ENCODE measurements around the gene MOBP.
"Not testable (repeated sequence)": the region's sequence is repeated elsewhere in the genome, so short reads cannot be mapped to it uniquely, and the experiment has no call there.

The MOBP gene

DNA sequence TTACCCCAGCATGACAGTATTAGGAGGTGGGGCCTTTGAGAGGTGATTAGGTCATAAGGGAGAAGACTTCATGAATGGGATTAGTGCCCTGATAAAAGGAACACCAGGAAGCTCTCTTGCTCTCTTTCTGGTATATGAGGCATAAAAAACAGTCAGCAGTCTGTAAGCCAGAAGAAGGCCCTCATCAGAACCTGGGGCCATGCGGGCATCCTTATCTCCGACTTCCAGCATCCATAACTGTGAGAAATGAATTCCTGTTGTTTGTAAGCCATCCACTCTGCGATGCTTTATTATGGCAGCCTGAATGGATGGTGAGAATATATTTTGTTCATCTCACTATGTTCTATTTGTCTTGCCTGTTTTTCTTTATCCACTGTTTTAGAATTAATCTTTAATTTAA lies 17.7 kb upstream of the MOBP start:
- DNase-seq, result no peak
- no peaks in the 10 kb centered on the region for H3K9me3 ChIP-seq (ENCODE audit: control insufficient read depth, low read length)
- no peak overlapping the region for H3K27ac ChIP-seq (ENCODE audit: insufficient read depth, low read length, poor library complexity, severe bottlenecking)
- no peaks in the 10 kb centered on the region for H3K4me1 ChIP-seq (ENCODE audit: control insufficient read depth, insufficient read depth, low read length, poor library complexity, severe bottlenecking)
- H3K27me3 ChIP-seq (replicated peaks; ENCODE audit: control insufficient read depth, insufficient read depth, low read length, poor library complexity, severe bottlenecking), result no peaks in the 10 kb centered on the region
- H3K4me3 ChIP-seq (ENCODE audit: insufficient read depth, low read depth, low read length, poor library complexity, severe bottlenecking), result no peak overlapping the region
- no peaks in the 10 kb centered on the region for H3K36me3 ChIP-seq (ENCODE audit: control insufficient read depth, insufficient read depth, low read length)

DNA sequence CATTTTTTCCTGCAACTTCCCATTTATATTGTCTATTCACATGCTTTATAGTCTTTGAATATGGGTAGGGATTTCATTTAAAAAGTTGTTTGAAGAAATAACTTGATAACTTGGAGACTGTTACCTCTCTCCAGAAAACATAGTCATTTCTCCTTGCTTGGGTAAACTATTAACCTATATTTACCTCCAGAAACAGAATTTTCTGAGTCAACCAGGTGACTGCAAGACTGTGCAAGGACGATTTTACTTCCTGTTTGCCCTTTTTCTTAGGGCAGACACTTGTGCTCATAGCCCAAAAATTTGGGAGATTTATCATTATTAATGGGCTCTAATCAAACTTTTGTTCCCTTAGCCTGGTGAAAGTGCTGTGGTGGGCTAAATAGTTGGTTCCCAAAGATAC lies 14.3 kb upstream of the MOBP start:
- H3K4me1 ChIP-seq (ENCODE audit: control insufficient read depth, insufficient read depth, low read length, poor library complexity, severe bottlenecking), result no peaks in the 10 kb centered on the region
- no peaks in the 10 kb centered on the region for H3K9me3 ChIP-seq (ENCODE audit: control insufficient read depth, low read length)
- H3K27me3 ChIP-seq (replicated peaks; ENCODE audit: control insufficient read depth, insufficient read depth, low read length, poor library complexity, severe bottlenecking), result no peaks in the 10 kb centered on the region
- no peak overlapping the region for H3K4me3 ChIP-seq (ENCODE audit: insufficient read depth, low read depth, low read length, poor library complexity, severe bottlenecking)
- H3K36me3 ChIP-seq (ENCODE audit: control insufficient read depth, insufficient read depth, low read length), result no peaks in the 10 kb centered on the region
- no peak overlapping the region for H3K27ac ChIP-seq (ENCODE audit: insufficient read depth, low read length, poor library complexity, severe bottlenecking)
- no peak for DNase-seq

DNA sequence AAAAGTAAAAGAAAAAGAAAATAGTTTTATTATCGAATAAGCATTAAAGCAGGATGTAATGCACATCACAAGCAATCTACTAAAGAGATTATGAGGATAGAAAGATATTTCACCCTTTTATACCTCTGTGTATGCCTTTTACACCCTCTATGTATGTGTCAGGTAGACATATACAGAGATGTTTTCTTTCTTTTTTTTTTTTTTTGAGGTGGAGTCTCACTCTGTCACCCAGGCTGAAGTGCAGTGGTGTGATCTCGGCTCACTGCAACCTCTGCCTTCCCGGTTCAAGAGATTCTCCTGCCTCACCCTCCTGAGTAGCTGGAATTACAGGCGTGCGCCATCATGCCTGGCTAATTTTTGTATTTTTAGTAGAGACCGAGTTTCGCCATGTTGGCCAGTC lies 13.6 kb upstream of the MOBP start:
- not testable (repeated sequence) for H3K4me3 ChIP-seq (ENCODE audit: insufficient read depth, low read depth, low read length, poor library complexity, severe bottlenecking); DNase-seq; H3K36me3 ChIP-seq (ENCODE audit: control insufficient read depth, insufficient read depth, low read length); H3K27me3 ChIP-seq (replicated peaks; ENCODE audit: control insufficient read depth, insufficient read depth, low read length, poor library complexity, severe bottlenecking); H3K27ac ChIP-seq (ENCODE audit: insufficient read depth, low read length, poor library complexity, severe bottlenecking); H3K9me3 ChIP-seq (ENCODE audit: control insufficient read depth, low read length); H3K4me1 ChIP-seq (ENCODE audit: control insufficient read depth, insufficient read depth, low read length, poor library complexity, severe bottlenecking)

DNA sequence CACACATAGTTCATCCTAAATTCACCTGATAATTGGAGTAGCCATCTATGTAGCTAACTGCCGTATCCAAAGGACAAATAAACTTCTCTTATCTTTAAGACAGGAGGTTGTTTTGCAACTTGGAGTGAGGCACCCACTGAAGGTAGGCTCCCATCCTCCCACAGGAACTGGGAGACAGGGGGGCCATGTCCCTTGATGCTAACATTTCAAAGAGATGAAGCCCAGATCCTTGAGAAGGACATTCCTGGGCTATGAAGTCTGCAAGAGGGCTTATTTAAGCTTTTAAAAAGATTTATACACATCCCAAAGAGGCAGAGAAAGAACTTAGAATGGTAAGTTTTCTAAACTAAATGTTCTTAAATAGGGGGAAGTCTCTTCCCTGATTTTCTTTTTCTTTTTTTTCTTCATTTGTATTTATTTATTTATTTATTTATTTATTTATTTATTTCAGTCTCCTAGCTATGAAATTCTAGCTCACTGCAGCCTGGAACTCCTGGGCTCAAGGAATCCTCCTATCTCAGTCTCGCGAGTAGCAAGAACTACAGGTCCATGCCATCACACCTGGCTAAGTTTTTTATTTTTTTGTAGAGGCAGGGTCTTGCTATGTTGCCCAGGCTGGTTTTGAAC lies 12.8 kb upstream of the MOBP start:
- H3K4me3 ChIP-seq (ENCODE audit: insufficient read depth, low read depth, low read length, poor library complexity, severe bottlenecking), result no peak overlapping the region
- H3K4me1 ChIP-seq (ENCODE audit: control insufficient read depth, insufficient read depth, low read length, poor library complexity, severe bottlenecking), result no peaks in the 10 kb centered on the region
- no peak for DNase-seq
- H3K27ac ChIP-seq (ENCODE audit: insufficient read depth, low read length, poor library complexity, severe bottlenecking), result no peak overlapping the region
- no peaks in the 10 kb centered on the region for H3K36me3 ChIP-seq (ENCODE audit: control insufficient read depth, insufficient read depth, low read length)
- no peaks in the 10 kb centered on the region for H3K27me3 ChIP-seq (replicated peaks; ENCODE audit: control insufficient read depth, insufficient read depth, low read length, poor library complexity, severe bottlenecking)
- H3K9me3 ChIP-seq (ENCODE audit: control insufficient read depth, low read length), result no peaks in the 10 kb centered on the region

DNA sequence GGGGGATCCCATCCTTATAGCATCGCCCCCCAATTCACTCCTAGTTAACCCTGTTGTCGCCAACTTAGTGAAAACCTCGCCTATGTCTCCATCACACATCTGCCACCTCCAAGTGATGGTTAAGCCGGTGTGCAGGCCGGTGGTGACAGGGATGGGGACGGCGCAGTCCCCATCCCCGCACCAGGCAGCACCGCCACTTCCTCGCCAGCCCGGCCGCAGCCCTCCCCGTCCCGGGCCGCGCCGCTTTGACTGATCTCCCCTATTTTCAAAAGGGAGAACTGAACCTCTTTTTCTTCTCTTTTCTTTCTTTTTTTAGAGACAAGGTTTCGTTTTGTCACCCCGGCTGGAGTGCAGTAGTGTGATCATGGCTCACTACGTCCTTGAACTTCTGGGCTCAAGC lies 11.3 kb upstream of the MOBP start:
- H3K4me1 ChIP-seq (ENCODE audit: control insufficient read depth, insufficient read depth, low read length, poor library complexity, severe bottlenecking), result no peaks in the 10 kb centered on the region
- no peaks in the 10 kb centered on the region for H3K9me3 ChIP-seq (ENCODE audit: control insufficient read depth, low read length)
- H3K4me3 ChIP-seq (ENCODE audit: insufficient read depth, low read depth, low read length, poor library complexity, severe bottlenecking), result no peak overlapping the region

DNA sequence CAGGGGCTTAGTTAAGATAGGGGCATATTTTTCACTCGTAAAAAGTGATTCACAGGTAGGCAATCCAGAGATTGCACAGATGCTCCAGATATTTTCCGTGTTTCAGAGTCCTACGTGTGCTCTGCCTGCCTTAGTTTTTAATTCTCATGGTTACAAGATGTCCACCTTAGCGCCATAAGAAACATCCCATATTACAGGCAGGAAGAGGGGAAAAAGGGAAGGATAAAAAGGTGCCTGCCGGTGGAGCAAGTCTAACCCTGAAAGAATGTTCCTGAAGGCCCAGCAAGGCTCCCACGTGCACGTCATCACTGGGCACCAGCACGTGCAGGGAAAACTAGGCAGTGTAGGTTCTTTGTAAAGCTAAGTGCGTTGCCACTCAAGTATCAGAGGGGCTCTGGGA lies 10.1 kb upstream of the MOBP start:
- no peaks in the 10 kb centered on the region for H3K27me3 ChIP-seq (replicated peaks; ENCODE audit: control insufficient read depth, insufficient read depth, low read length, poor library complexity, severe bottlenecking)
- no peak overlapping the region for H3K27ac ChIP-seq (ENCODE audit: insufficient read depth, low read length, poor library complexity, severe bottlenecking)
- no peak overlapping the region for H3K4me3 ChIP-seq (ENCODE audit: insufficient read depth, low read depth, low read length, poor library complexity, severe bottlenecking)
- H3K9me3 ChIP-seq (ENCODE audit: control insufficient read depth, low read length), result no peaks in the 10 kb centered on the region
- no peaks in the 10 kb centered on the region for H3K36me3 ChIP-seq (ENCODE audit: control insufficient read depth, insufficient read depth, low read length)
- no peaks in the 10 kb centered on the region for H3K4me1 ChIP-seq (ENCODE audit: control insufficient read depth, insufficient read depth, low read length, poor library complexity, severe bottlenecking)
- no peak for DNase-seq

More for the DNA sequence above, 11.3 kb upstream of the MOBP start:
- no peak overlapping the region for H3K27ac ChIP-seq (ENCODE audit: insufficient read depth, low read length, poor library complexity, severe bottlenecking)
- no peaks in the 10 kb centered on the region for H3K36me3 ChIP-seq (ENCODE audit: control insufficient read depth, insufficient read depth, low read length)
- DNase-seq, result no peak
- no peaks in the 10 kb centered on the region for H3K27me3 ChIP-seq (replicated peaks; ENCODE audit: control insufficient read depth, insufficient read depth, low read length, poor library complexity, severe bottlenecking)

DNA sequence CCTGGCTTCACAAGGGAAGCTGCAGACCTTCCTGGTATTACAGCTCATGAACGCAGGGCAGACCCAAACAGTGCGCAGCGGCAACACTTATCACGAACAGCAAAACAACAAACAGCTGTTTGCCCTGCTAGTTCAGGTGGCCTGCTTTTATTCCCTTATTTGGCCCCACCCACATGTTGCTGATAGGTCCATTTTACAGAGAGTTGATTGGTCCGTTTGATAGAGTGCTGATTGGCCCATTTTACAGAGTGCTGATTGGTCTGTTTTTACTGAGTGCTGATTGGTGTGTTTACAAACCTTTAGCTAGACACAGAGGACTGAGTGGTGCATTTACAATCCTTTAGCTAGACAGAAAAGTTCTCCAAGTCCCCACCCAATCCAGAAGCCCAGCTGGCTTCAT lies 8.9 kb upstream of the MOBP start:
- not testable (repeated sequence) for H3K9me3 ChIP-seq (ENCODE audit: control insufficient read depth, low read length); H3K4me3 ChIP-seq (ENCODE audit: insufficient read depth, low read depth, low read length, poor library complexity, severe bottlenecking); H3K27me3 ChIP-seq (replicated peaks; ENCODE audit: control insufficient read depth, insufficient read depth, low read length, poor library complexity, severe bottlenecking); DNase-seq; H3K27ac ChIP-seq (ENCODE audit: insufficient read depth, low read length, poor library complexity, severe bottlenecking); H3K36me3 ChIP-seq (ENCODE audit: control insufficient read depth, insufficient read depth, low read length); H3K4me1 ChIP-seq (ENCODE audit: control insufficient read depth, insufficient read depth, low read length, poor library complexity, severe bottlenecking)

DNA sequence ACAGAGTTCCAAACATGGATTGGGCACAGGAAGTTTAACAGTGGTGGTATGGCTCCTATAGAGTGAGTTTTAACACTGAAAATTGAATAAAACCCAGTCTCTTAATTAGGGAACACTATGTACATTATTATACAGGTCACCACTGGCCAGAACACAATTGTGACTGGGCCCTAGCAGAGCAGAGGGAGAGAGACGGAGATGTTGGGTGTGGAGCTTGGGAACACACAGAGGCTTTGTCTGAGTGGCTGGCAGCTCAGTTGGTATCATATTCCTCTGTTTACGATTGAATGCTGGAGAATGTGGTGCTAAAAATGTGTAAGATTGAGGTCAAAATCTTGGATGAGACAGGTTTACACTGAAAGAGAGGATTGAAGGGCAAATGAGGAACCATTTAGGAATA lies 6.8 kb upstream of the MOBP start:
- H3K4me3 ChIP-seq (ENCODE audit: insufficient read depth, low read depth, low read length, poor library complexity, severe bottlenecking), result no peak overlapping the region
- H3K36me3 ChIP-seq (ENCODE audit: control insufficient read depth, insufficient read depth, low read length), result no peaks in the 10 kb centered on the region
- H3K9me3 ChIP-seq (ENCODE audit: control insufficient read depth, low read length), result no peaks in the 10 kb centered on the region
- no peak for DNase-seq
- H3K4me1 ChIP-seq (ENCODE audit: control insufficient read depth, insufficient read depth, low read length, poor library complexity, severe bottlenecking), result no peaks in the 10 kb centered on the region
- H3K27ac ChIP-seq (ENCODE audit: insufficient read depth, low read length, poor library complexity, severe bottlenecking), result no peak overlapping the region
- no peaks in the 10 kb centered on the region for H3K27me3 ChIP-seq (replicated peaks; ENCODE audit: control insufficient read depth, insufficient read depth, low read length, poor library complexity, severe bottlenecking)

DNA sequence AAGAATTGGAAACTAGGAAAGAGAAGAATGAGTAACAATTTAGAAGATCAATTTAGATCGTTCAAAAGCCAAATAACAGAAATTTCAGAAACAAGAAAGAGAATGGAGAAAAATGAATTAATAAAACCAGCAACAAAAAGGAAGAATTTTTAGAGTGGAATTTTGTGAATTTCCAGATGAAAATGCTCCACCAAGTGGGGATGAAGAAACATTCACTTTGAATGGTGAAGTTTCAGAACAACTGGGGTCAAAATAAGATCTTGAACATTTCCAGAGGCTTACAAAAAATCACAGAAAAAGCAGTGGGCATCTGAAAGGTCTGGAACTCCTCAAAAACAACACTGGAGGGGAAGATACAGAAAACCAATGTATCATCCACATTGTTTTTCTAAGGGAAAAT lies 4.2 kb upstream of the MOBP start:
- no peaks in the 10 kb centered on the region for H3K9me3 ChIP-seq (ENCODE audit: control insufficient read depth, low read length)

DNA sequence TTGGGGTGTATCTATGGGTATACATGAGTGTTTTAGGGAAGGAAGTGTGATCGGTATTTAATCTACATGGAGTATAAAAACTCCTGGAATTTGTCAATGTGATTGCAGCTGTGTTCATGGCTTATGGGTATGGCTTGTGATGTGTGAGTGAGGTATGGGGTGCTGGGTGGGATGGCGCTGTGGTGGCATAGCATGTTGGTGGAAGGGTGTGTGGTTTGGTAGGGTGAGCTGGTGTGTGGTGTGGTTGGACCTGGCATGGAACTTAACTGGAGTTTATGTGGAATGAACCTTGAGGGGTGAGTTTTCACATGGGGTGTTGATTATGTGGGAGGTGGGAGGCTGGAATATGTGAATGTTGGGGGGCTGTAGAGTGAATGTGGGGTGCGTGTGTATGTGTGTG lies 492 bp upstream of the MOBP start:
- Histone ChIP-seq H3K27ac (ENCODE audit: insufficient read depth, low read length, poor library complexity, severe bottlenecking) (no peak overlapping the region), H3K9me3 (ENCODE audit: control insufficient read depth, low read length) (no peaks in the 10 kb centered on the region), H3K27me3 (replicated peaks; ENCODE audit: control insufficient read depth, insufficient read depth, low read length, poor library complexity, severe bottlenecking) (no peaks in the 10 kb centered on the region), H3K4me1 (ENCODE audit: control insufficient read depth, insufficient read depth, low read length, poor library complexity, severe bottlenecking) (no peaks in the 10 kb centered on the region), H3K36me3 (ENCODE audit: control insufficient read depth, insufficient read depth, low read length) (no peaks in the 10 kb centered on the region), H3K4me3 (ENCODE audit: insufficient read depth, low read depth, low read length, poor library complexity, severe bottlenecking) (no peak overlapping the region)
- DNase-seq, result no peak

More for the DNA sequence above, 4.2 kb upstream of the MOBP start:
- no peak overlapping the region for H3K27ac ChIP-seq (ENCODE audit: insufficient read depth, low read length, poor library complexity, severe bottlenecking)
- no peak for DNase-seq
- H3K27me3 ChIP-seq (replicated peaks; ENCODE audit: control insufficient read depth, insufficient read depth, low read length, poor library complexity, severe bottlenecking), result no peaks in the 10 kb centered on the region
- no peaks in the 10 kb centered on the region for H3K36me3 ChIP-seq (ENCODE audit: control insufficient read depth, insufficient read depth, low read length)
- no peak overlapping the region for H3K4me3 ChIP-seq (ENCODE audit: insufficient read depth, low read depth, low read length, poor library complexity, severe bottlenecking)
- H3K4me1 ChIP-seq (ENCODE audit: control insufficient read depth, insufficient read depth, low read length, poor library complexity, severe bottlenecking), result no peaks in the 10 kb centered on the region

DNA sequence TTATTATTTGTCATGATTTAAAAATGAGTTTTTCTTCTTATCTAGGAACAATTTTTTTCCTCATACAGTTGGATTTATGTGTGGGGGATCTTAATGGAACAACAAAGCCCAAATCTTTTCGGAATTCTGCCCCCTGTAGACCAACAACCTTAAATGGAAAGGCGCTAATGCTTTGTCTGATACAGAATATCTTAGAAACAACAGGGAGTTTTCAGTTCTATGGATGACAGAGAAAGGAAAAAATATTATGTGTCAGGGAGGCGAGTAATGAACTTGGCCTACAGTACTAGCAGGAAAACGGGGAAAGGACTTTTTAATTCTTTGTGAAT lies 592 bp downstream of the MOBP start:
- Histone ChIP-seq H3K27ac (ENCODE audit: insufficient read depth, low read length, poor library complexity, severe bottlenecking) (no peak overlapping the region), H3K9me3 (ENCODE audit: control insufficient read depth, low read length) (no peaks in the 10 kb centered on the region), H3K27me3 (replicated peaks; ENCODE audit: control insufficient read depth, insufficient read depth, low read length, poor library complexity, severe bottlenecking) (no peaks in the 10 kb centered on the region), H3K4me1 (ENCODE audit: control insufficient read depth, insufficient read depth, low read length, poor library complexity, severe bottlenecking) (no peaks in the 10 kb centered on the region), H3K4me3 (ENCODE audit: insufficient read depth, low read depth, low read length, poor library complexity, severe bottlenecking) (no peak overlapping the region), H3K36me3 (ENCODE audit: control insufficient read depth, insufficient read depth, low read length) (no peaks in the 10 kb centered on the region)
- no peak for DNase-seq
